GM18951 (cell line): ENCODE results near the gene C22orf23.

Experiments
- POLR2A ChIP-seq: IDR thresholded peaks from 4 replicates; pipeline ENCODE4 v1.6.1; 2011; ENCODE audit warnings: mild to moderate bottlenecking; ENCODE audit not compliant: insufficient read length, insufficient read depth; ENCODE audit errors: extremely low read depth
- in situ Hi-C: fragments of 300-500 bp; cut with MboI; formaldehyde crosslinking; loops from one replicate; pipeline ENCODE4 v1.12.0; 2022; ENCODE audit warnings: low sequenced_read_pairs, mixed read lengths, inconsistent platforms; ENCODE audit not compliant: unreplicated experiment

C22orf23 gene

GRCh38 chr22:37931893-37932389 lies 21.5 kb downstream of the C22orf23 start:
- TF ChIP-seq POLR2A: no peak
- in situ Hi-C loops: no loop called here

- no peak for TF ChIP-seq POLR2A
- in situ Hi-C loops: no loop called here
Observed at GRCh38 chr22:37930952-37931440, 22.4 kb downstream of the C22orf23 start.

- in situ Hi-C loops: no loop called here
- no peak for TF ChIP-seq POLR2A
Observed at GRCh38 chr22:37930270-37930951, 23.0 kb downstream of the C22orf23 start.

GRCh38 chr22:37929390-37929789 lies 24.0 kb downstream of the C22orf23 start:
- in situ Hi-C loops: no loop called here
- TF ChIP-seq POLR2A: no peak

GRCh38 chr22:37927637-37927936 lies 25.8 kb downstream of the C22orf23 start:
- no peak for TF ChIP-seq POLR2A
- in situ Hi-C loops: no loop called here

- no peak for TF ChIP-seq POLR2A
- in situ Hi-C loops: no loop called here
Observed at GRCh38 chr22:37926771-37927636, 26.4 kb downstream of the C22orf23 start.

- in situ Hi-C loops: no loop called here
- no peak for TF ChIP-seq POLR2A
Observed at GRCh38 chr22:37926358-37926757, 27.0 kb downstream of the C22orf23 start.

GRCh38 chr22:37925767-37926166 lies 27.6 kb downstream of the C22orf23 start:
- in situ Hi-C loops: no loop called here
- TF ChIP-seq POLR2A: no peak

- in situ Hi-C loops: no loop called here
- TF ChIP-seq POLR2A: no peak
Observed at GRCh38 chr22:37925330-37925729, 28.1 kb downstream of the C22orf23 start.

- in situ Hi-C loops: no loop called here
- no peak for TF ChIP-seq POLR2A
Observed at GRCh38 chr22:37924386-37925065, 28.9 kb downstream of the C22orf23 start.

- TF ChIP-seq POLR2A: no peak
- in situ Hi-C loops: no loop called here
Observed at GRCh38 chr22:37923927-37924326, 29.5 kb downstream of the C22orf23 start.

- in situ Hi-C loops: no loop called here
- no peak for TF ChIP-seq POLR2A
Observed at GRCh38 chr22:37922191-37922590, 31.2 kb downstream of the C22orf23 start.

GRCh38 chr22:37920126-37920525 lies 33.3 kb downstream of the C22orf23 start:
- no peak for TF ChIP-seq POLR2A

More at GRCh38 chr22:37920126-37920525, 33.3 kb downstream of the C22orf23 start:
- in situ Hi-C loops: no loop called here
